ENCODE results near the gene EMX1.

EMX1 gene

DNA sequence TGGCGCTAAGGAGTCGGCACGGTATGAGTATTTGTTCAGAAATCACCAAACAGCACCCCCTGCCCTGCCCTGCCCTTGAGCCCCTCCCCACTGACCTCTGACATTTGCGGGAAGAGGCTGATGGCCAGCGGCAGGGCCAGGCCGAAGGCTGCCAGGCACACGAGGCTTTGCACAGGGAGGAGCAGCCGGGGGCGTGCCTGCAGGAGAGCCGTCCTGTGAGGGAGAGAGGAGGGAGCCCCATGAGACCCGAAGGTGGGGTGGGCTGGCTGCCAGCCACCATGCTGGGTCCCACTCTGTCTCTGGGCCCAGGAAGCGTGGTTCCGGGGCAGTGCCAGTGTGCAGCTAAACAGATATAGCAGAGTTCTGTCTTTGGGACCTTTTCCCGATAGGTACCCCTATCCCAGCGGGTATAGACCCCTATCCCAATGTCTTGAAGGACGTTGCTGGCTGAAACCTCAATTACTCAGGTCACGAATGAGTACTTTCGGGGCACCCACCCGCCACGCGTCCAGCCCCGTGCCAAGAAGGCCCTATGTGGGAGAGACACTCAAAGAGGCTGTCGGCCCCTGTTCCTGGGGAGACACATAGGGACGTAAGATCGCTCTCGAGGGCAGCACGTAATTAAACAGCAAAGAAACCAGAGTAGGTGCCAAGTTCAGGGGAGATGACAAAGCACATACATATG is 43.9 kb downstream of the EMX1 start:
- DNase-seq = no peak

DNA sequence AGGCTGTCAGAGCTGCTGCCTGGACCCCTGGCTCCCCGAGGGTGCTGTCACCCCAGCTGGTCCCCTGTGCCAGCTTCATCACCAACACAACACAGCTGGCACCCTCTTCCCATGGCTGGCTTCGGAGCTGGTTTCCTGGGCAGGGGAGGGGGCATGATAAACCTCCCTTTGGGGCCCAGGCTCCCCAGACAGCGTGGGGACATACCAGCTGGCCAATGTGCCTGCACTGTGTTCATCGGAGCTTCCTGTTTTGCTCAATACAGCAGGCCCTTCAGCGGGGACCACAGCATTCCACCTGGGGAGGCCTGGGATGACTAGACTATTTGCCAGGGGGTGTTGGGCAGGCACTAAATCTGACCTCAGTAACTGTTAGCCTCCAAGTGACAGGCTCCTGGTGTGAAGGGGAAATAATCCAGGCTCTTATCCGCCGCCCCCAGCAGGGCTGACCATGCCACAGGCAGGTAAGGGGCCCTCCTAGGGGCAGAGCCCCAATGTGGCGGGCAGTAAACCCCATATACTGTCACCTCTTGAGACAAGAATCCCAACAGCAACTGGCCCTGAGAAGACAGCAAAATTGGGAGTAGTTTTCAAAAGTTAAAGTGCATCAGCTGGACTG is 44.6 kb downstream of the EMX1 start:
- DNase-seq = no peak

DNA sequence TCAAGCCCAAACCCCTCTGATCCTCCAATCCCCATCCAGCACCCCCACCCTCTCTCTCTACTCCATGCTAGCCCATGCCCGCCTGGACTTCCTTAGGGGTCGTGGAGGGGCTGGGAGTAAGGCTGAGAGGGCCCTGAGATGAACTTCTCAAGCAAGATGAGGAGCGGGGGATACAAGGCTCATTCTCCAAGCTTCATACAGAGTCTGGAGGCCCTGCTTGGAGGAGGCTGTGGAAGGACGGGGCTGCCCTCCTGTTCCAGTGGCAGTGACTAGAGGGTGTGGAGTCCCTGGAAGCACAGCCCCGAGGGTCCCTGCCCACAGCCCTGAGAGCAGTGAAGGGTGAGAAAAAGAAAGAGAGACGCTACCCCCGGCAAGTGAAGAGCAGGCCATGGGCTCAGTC is 45.6 kb downstream of the EMX1 start:
- DNase-seq = no peak

DNA sequence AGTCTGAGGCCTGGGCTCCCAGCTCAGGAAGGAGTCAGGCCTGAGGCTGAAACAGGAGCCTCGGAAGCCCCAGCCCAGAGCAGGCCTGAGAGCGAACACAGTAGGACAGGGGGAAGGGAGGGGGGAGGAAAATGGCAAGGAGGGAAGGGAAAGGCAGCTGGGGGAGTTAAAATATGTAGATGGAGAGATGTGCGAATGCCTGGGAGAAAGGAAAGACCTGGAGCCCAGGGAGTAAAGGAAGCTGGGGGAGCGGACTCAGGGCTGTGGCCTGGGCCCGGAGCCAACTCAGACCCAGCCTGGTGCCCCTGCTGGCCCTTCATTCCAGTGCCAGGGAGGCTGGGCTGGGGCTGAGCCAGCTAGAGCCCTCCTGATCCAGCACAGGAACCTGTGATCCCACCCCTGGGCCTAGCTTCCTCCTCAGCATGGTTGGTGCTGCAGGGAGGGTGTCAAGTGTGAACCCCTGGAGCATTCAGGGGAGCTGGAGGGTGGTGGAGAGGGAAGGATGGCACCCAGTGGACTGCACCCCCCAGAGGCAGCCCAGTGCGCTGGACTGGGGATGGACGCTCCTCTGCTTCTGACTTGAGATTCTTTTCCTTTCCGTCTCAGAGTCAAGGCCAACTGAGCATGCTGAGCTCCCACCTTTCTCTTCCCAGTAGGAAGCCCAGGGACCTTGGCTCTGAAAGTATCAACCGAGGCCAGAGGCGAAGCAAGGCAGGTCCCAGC is 46.3 kb downstream of the EMX1 start:
- no peak for DNase-seq

DNA sequence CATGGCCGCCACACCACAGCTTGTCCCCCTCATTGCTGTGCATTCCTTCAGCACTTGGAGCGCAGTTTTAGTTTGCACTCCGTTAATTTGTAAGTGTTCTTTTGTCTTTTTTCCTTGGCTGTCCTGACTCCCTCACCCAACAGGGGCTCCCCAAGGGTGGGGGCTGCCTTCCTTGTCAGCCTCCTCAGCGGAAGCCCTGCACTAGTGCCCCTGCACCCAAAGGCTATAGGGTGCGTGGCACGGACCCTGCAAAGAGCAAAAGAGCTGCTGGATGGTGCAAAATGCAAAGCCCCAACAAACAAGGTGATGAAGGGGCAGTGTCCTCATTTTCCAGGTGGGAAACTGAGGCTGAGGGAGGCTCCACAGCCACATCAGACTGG is 46.8 kb downstream of the EMX1 start:
- no peak for DNase-seq

DNA sequence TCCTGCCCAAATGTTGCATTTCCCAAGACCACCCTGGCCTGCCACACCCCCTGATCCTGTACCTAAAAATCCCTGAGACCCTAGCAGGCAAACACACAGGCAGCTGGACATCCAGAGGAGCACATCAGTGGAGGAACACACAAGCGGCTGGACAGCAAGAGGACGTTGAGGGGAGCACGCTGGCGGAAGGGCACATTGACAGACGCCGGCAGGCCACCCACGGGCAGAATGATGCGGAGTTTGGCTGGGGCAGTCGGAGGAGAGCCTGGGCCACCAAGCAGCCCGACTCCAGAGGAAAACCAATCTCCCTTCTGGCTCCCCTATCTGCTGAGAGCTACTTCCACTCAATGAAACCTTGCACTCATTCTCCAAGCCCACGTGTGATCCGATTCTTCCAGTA is 47.7 kb downstream of the EMX1 start:
- DNase-seq = no peak

DNA sequence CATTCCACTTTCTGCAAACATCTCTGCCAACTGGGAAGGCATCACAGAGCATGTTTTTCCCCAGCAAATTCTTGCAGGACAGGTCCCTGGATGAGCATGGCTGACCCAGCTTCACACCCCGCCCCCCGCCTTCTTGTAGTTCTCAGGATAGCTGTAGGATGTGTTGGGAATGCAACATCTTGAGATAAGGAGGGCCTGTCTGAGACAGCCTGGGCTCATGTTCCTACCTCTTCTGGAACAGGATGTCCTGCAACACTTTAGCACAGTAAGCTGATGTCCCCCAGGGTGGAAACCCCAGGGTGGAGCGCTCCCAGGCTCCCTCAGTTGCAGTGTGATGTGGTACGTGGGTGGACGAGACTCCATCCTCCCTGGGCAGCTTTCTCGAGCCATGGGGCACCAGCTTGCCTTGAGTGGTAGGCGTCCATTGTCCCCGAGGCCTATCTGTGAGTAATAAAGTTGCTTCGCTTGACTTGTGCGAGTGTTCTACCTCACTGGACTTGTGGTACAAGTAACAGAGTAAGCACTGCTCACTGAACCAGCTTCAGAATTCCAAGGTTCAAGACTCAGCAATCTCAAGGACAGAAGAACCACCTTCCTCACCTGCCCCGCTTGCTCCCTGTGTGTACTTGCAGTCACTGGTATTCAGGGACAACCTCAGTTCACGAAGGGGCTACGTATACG is 48.6 kb downstream of the EMX1 start:
- no peak for DNase-seq

DNA sequence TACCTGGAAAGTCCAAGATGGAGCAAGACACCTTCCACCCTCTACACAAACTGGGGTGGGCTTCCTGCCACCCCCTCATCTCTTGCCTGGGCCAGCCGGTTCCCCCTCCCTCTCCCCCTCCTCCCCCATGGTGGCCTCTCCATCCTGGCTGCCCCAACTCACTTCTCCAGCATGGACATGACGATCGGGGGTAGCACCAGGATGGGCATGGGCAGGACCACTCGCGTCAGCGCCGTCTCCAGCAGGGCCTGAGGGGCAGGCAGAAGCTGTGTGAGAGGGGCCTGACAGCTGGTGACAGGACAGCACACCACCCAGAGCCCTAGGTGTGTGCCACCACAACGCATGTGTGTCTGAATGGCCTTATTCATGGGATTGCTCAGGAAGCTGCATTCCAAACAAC is 51.0 kb downstream of the EMX1 start:
- no peak for DNase-seq

DNA sequence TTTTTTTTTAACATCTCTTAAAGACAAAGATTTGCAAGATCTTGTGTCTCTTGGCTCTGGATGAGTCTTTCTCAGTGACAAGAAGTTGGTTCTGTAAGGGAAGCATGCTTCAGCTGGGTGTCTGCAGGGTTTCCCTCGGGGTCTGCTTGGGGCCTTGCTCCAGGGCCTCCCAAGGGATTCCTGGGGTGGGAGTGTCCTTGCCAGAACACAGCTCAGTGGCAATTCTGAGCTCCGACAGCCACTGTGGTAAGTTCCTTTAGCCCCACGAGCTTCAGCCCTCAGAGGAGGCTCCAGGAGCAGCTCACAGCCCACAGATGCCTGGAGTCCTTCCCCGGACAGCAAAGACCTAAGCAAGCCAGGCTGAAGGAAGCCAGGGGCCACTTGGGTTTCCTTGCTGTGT is 52.4 kb downstream of the EMX1 start:
- DNase-seq = no peak

DNA sequence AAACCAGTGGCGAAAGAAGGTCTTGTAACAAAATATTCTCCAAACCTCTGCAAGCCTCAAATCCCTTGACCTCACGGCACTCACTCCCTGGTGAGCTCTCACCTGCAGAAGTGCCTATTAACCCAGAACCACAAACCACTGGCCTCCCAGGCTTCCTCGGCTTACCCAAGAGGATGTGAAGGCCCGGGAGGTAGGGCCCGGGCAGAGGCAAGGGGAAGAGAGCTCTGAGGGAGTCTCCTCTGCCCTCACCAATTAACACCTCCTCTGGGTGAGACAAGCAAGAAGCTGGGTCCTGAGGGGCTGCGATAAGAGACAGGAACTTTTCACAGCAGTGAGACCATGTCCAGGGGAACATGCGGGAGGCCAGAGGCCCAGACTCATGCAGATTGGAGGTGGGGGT is 53.7 kb downstream of the EMX1 start:
- no peak for DNase-seq

DNA sequence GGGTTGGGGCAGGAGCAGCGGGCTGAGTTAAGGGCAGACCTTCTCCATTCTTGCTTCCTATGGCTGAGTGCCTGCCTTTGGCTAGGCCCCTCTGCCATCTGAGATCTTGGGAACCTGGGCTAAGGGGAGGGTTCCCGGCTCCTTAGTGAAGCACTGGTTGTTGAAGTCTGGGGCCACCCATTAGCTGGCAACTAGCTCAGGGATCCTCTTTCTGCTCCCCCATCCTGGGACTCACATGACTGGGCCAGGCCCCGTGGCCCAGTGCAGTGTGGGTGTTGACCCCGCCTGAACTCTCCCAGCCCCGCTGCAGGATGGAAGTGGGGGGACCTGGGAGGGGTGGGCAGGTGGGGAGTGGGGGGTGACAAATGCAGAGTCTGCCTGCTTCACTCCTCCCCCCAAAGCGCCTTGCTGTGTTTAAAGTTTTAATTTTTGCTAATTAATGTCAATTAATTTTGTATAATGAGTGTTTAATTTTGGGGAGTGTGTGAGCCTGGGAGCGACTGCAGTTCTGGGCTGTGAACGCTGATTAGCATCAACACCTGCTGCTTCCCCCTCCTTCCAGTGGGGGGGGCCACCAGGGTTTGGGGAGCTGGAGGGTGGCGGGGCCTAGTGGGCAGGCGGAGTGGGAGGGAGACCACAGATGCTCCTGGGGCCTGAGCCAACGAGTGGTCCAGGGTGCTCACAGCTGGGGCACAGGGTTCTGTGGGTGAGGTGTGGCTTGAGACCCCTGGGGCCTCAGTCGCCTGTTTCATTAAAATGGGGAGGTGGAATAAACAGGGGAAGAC is 55.2 kb downstream of the EMX1 start:
- no peak for DNase-seq

DNA sequence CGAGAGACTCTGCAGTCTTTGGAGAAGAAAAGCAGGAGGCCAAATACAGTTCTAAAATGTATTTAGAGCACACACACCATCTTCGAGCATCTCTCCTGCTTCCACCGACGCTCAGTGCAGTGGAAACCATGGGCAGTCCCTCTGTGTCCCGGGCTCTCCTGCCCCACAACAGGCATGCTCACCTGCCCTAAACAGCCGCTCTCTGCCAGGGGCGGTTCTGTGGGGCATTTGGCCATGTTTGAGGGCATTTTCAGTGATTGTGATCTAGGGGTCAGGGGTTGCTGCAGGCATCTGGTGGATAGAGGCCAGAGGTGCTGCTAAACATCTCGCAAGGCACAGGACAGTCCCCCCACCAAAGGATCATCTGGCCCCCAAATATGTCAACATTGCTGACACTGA is 55.8 kb downstream of the EMX1 start:
- DNase-seq = no peak

DNA sequence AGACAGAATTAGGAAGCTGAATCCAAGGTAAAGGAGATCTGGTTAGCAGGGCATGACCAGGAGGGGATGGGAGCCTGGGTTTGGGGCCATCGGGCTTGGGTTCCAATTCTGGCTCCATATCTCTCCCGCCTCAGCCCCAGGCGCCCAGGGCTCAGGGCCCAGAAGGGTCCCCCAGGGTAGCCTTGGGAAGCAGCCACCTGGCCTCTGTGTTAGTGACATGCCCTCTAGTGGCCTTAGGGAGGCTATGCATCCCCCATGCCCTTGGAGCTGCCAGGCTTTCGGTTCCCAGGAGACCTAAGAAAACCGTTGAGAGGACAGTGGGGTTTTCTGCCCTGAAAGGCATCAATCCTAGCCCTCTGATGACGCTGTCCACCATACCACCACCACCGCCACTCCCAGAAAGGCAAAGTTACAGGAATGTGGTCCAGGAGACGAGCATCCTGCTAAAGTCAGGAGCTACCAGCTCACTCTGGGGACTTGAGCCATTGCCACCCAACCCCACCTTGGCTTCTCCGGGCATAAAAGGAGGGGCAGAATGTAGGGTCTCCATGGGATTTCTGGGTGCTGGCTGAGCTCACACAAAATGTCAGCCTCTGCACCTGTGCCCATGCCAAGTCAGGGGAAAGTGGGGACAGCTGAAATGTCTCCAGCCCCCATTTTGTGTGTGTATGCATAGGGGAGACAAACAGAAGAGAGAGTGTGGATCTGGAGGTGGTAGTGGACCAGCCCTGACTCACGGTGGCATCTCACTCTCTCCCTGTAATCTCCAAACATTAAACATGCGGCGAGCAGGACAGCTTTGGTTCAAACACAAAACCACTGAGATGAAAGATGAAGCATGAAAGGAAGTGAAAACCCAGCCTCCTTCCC is 56.5 kb downstream of the EMX1 start:
- DNase-seq = peak; percentile 72

DNA sequence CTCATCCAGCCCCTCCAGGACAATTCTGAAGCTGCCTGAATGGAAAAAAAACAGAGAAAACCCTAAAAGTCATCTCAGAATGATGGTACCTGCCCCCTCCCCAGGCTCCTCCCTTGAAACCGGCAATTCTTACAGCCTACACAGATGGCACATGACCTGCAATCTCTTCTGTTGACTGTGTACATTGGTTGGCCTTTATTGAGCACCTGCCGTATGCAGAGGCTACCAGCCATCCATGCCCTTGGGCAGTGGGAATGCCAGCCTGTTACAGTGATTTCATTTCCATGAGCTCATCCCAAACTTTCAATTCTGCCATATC is 57.1 kb downstream of the EMX1 start:
- DNase-seq = no peak

DNA sequence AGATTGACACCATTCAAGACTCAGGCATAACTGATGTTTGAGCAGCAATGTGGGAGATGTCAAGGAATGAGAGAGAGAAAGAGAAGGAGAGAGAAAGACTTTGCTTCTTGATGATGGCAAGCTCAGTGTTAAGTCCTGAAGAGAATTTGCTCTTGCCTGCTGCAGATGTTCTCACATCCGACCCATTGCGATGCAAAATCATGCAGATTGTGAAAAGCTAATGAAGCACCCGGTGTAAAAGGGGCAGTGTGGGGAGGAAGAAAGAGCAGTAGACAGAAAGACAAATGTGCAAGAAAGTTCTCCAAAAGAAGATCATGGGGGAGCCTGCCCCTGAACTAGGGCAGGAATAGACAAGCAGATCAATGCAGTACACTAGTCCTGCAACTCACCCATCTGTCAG is 57.7 kb downstream of the EMX1 start:
- no peak for DNase-seq

DNA sequence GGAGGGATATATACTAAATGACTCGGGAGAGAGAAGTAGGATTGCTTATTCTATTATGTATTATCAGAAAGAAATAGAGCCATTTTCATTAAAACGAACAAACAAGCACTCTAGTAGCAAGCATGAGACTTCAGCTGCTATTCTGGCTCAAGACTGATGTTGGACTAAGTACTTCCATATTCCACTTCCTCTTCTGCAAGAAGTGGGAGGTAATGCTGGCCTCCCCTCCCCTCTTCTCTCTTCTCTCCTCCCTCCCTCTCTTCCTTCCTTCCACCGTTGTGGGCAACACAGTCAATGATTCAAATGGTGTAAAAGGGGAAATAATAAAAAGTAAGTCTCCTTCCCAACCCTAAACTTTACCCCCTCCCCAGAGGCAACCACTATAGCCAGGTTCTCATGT is 62.6 kb downstream of the EMX1 start:
- DNase-seq = no peak

DNA sequence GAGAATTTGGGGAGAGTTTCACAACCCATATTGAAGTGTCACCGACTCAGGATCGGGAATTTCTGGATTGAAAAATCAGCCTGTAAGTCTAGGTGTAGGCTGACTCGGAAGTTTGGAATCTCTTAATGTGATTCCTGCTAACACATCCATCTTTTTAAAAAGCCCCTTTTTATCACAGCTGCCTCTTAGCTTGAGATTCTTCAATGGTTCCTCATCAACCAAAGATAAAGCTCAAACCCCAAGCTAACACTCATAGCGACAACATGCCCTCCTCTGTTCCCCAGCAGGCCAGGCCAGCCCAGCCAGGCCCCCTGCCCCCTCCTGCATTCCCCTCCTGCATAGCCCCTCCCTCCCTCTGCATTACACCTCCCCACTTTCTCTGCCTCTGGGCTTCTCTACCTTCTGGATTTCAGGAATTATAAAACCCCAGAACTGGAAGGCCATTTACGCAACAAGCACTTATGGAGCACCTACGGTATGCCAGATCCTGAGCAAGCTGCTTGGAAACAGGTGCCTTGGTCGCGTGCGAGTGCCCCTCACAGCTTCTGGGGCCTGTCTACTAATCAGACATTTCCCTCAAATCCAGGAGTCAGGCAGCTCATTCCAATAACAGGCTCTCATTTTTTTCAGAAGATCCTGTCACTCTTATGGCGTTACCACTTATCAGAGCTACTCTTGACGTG is 63.4 kb downstream of the EMX1 start:
- no peak for DNase-seq

DNA sequence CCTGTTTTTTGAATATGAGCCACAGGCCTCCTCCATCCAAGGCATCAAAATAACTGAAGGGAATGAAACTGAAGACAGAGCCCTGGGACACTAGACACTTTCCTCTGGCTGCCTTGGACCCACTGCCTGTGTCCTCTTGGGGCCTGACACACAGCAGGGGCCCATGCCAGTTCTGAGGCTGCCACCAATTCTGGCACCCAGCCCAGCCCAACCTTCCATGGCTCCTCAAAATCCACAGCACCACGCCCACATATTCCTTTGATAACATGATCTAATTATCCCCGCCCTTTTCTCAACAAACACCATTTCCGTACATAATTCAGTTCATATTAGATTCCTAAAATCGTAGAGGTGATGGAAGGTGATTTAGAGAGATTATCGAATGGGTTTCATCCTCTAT is 64.2 kb downstream of the EMX1 start:
- DNase-seq = no peak

DNA sequence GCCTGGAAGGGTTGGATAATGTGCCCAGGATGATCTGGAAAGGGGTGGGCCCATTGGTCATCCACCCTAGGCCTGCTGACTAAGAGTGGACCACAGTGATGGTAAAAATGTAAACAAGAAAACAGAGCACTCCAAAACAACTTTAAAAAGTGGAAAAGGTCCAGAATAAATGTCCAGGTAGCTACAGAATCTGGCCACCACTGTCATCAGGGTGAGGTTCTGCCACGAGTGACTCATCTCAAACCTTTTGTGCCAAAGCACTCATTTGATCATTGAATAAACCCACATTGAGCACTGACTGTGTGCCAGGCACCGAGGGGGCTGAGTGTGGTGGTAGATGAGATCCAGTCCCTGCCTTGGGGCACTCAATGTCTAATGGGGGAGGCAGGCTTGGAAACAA is 64.9 kb downstream of the EMX1 start:
- no peak for DNase-seq

DNA sequence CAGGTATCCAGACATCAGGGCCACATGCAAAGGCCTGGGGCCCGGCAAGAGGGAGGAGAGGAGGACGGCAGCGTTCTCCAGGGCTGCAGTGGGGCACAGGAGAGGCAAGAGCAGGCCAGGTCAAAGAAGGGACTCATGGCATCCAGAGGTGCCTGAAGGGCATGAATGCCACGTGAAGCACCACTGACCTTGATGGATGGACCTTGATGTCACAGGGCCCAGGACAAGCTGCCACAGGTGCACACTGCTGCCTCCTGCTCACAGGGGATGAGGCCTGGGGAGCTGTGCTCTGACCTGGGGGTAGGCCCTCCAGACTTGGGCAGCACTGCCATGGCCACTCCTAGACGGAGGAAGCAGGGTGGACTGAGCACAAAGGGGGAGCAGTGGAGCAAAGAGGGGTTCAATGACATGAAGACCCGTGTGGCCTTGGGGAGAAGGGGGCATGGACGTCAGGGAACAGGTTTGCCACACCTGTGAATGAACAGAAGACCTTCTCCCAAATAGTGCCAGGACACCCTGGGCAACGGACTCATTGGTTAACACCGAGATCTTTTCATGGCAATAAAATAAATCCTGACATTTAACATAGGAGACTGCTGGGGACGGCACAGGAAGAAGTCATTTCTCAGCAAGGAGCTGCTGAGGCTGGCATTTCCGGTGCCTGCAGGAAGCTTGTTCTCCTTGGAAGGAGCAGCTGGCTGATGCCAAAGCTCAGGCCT is 65.6 kb downstream of the EMX1 start:
- DNase-seq = no peak

Data from activated CD8-positive, alpha-beta memory T cell treated with anti-CD3 and anti-CD28 coated beads for 24 hours (primary cell).